ENCODE results near the gene ISG20.
"Not testable (repeated sequence)": the region's sequence is repeated elsewhere in the genome, so short reads cannot be mapped to it uniquely, and the experiment has no call there.

The ISG20 gene

DNA sequence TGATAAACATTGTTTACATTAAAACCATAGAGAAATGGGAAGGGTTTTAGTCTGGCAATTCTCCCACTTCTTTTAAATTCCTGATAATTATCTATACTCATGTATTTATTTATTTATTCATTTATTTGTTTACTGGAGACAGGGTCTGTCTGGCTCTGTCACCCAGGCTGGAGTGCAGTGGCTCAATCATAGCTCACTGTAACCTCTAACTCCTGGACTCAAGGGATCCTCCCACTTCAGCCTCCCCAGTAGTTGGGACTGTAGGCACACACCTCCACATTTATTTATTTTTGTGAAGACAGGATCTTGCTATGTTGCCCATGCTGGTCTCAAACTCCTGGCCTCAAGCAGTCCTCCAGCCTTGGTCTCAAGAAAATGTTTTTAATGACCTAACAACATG is 20.1 kb upstream of the ISG20 start:
- in situ Hi-C loops (cut with MboI; ENCODE audit: low sequenced_read_pairs): no loop called here

DNA sequence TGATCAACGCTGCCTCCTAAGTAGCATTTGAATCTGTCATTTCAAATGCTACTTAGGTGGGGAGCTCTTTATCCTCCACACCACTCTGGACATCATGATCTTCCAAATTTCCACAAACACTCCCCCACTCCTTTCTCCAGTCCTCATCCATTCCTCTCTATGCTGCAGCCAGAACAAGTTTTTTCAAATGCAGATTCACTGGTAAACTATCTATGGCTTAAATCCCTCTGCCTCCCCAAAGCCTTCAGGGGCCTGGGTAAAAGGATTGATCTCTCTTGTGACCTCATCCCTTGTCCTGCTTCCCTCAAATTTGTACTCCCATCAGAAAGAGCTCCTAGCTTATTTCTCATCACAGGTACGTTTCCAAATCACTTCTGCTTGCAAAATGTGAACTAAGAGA is 19.0 kb upstream of the ISG20 start:
- in situ Hi-C loops (cut with MboI; ENCODE audit: low sequenced_read_pairs): no loop called here

DNA sequence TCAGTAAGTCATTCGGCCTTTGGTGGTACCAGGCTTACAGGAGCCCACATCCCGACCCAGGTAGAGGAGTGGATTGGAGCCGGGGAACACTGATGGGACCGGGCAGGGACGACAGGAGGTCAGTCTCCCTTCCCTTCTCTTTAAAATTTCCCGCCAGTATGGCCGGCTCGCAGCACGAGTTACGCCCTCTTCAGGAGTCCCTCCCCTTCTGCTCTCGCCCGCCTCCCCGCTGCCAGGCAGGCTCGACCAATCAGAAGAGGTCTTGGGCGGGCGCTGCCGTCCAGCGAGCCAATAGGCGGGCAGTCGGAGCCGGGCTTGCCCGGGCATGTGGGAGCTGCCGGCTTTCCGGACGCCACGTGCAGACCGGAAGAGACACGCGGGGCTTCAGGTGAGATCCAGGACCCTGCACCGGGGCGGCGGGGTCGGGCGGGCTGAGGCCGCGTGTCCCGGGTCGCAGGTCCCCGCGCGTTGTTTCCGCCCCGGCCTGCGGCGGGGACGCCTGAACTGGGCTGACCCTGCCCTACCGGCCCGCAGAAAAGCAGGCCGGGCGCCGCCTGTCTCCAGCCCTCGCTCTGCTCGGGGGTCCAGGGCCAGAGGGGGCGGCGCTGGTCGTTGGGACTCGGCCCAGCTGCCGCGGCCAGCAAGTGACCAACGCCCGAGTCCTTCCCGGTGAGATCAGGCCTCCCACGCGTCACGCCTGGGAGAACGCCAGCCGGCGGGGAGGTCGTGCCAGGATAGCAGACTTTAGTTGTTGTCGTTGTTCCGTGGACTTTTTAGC is 17.6 kb upstream of the ISG20 start, which contains the start of gene AEN:
Gene AEN, plus strand, starts transcription at position 346 of the 778 bp plus-strand sequence. CDS start 4,870 bp downstream, outside the sequence.
- in situ Hi-C loops (cut with MboI; ENCODE audit: low sequenced_read_pairs): no loop called here

DNA sequence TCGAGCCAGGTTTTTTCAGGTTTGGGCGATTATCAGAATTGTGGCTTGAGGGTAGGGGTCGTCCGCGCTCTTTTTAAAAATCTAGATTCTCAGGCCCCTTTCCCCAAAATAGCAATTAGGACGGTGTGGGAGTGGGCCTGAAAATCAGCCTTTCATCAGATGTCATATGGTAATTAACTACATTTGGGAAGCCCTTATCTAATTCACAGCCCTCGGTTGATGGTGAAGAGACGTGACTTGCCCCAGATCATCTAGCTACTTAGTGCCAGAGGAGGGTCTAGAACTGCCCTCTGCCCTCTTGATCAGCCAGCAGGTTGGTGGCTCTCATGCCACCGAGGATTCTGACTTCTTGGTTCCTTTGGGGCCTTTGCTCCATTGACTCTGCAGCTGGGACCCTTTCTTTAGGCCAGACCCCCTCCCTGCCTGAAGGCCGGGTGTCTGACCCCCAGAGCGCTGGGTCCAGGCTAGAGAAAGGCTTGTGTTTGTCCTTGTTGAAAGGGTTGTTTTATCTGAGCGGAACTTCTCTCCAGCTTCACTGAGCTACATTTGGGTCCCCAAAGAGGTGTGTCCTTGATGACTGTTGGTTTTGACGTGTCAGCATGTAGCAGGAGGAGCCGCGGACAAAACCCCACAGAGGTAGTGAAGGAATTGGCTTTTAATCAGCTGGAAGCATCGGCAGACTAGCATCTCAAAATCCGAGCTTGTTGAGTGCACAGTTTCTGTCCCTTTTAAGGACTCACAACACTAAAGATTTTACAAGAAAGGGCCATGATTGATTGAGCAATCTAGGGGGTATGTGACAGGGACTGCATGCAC is 16.8 kb upstream of the ISG20 start:
- in situ Hi-C loops (cut with MboI; ENCODE audit: low sequenced_read_pairs): no loop called here

DNA sequence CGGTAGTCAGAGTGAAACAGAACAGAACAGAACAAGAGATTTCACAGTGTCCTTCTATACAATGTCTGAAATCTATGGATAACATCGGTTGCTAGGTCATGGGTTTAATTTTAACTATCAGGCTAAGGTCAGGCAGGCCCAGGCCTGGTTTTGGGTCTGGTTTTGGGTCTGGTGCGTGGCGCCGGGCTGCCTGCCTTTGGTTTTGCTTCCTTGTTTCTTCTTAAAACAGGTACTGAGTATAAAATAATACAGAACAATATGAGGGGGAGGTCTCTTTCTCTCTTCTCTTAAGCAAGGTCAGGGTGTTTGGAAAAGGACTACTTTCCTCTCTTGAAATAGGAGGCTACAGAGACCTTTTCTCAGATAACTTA is 16.2 kb upstream of the ISG20 start:
- in situ Hi-C loops (cut with MboI; ENCODE audit: low sequenced_read_pairs): no loop called here

DNA sequence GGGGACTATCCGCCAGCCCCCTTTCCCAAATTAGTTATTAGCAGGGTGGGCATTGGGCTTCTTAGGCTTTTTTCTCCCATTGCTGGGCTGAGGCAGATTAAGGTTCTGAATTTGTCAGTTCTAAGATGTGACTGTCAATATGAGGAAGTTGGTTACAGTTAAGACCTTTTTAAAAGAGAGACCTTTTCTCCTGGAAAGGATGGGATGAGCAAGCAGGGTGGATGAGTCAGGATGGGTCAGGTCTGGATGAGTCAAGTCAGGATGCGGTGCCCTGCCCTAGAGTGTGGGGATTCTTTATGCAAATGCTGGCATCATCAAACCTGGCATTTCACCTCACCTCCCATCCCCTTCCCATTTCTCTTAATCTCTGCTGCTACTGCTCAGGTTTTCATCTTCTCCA is 15.8 kb upstream of the ISG20 start:
- in situ Hi-C loops (cut with MboI; ENCODE audit: low sequenced_read_pairs): no loop called here

DNA sequence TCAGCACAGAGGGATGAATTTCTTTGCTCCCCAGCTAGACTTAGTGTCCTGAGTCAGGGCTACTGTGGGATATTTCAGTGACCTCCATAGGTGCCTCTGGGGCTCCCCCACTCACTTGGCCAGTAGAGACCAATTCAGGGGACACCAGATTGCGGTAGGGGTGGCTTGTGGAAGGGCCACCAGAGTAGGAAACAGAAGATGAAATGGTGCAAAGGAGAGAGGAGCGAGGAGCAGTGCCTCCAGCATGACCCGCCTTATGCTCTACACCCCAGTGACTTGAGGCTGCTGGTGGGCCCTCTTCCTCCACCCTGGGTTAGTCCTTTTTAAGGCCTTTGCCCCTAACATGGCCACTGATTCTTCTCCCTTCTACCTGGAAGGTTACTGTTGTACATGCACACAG is 15.2 kb upstream of the ISG20 start:
- in situ Hi-C loops (cut with MboI; ENCODE audit: low sequenced_read_pairs): no loop called here

DNA sequence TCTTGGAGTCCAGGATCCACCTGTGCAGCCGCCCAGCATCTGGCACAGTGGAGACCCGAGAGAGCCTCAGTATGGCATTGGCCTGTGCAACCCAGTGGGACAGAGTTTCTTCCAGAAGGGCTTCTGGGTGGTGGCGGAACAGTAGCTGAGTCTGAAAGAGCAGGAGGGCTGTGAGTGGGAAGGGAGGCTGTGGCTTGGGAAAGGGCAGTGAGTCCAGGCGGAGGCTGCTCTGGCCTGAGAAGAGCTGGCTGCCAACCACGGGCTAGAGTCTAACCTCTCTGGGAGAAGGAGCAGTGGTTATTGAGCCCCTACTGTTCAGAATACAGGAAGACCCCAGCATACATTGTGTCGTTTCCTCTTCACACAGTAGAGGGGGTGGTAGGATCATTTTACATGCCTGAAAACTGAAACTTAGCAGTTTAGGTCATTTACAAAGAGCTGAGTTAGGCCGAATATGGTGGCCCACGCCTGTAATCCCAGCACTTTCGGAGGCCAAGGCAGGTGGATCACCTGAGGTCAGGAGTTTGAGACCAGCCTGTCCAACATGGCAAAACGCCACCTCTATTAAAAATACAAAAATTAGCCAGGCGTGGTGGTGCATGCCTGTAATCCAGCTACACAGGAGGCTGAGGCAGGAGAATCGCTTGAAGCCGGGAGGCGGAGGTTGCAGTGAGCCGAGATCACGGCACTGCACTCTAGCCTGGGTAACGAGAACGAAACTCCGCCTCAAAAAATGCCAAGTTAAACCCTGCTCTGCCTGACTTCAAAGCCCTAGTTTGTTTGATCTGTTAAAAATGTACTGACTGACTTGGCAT is 14.5 kb upstream of the ISG20 start:
- in situ Hi-C loops (cut with MboI; ENCODE audit: low sequenced_read_pairs): no loop called here

DNA sequence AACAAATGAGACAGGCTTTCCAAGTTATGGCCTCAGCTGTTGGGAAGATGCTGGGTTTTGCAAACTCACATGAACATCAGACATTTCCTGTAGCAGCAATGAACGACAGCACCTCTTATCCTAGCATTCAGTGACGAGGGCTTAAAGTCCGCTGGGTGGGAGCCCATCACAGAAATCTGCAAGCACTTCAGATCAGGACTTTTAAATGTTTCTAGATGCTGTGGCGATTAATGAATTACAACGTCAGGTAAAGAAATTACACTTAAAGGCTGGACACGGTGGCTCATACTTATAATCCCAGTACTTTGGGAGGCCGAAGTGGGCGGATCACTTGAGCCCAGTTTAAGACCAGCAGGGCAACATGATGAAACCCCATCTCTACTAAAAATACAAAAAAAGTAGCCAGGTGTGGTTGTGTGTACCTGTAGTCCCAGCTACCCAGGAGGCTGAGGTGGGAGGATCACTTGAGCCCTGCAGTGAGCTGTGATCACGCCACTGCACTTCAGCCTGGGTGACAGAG is 13.8 kb upstream of the ISG20 start:
- in situ Hi-C loops (cut with MboI; ENCODE audit: low sequenced_read_pairs): no loop called here

DNA sequence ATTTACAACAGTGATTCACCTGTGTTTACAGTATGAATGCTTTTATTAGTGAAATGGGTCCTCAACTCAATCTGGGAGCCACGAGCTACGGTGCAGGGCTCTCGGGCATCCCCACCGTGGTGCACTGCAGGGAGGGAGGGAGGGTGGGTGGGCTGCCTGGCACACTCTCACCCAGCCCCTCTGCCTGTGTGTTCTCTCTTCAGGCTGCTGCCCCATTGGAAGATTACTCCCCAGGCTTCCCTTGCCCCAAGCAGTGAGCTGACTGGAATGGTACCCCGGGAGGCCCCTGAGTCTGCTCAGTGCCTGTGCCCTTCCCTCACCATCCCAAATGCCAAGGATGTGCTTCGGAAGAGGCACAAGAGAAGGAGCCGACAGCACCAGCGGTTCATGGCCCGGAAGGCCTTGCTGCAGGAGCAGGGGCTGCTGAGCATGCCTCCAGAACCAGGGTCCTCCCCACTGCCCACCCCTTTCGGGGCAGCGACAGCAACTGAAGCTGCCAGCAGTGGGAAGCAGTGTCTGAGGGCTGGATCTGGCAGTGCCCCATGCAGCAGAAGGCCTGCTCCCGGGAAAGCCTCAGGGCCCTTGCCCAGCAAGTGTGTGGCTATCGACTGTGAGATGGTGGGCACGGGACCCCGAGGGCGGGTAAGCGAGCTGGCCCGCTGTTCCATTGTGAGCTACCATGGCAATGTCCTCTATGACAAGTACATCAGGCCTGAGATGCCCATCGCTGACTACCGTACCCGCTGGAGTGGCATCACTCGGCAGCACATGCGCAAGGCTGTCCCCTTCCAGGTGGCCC is 12.7 kb upstream of the ISG20 start:
- in situ Hi-C loops (cut with MboI; ENCODE audit: low sequenced_read_pairs): no loop called here

DNA sequence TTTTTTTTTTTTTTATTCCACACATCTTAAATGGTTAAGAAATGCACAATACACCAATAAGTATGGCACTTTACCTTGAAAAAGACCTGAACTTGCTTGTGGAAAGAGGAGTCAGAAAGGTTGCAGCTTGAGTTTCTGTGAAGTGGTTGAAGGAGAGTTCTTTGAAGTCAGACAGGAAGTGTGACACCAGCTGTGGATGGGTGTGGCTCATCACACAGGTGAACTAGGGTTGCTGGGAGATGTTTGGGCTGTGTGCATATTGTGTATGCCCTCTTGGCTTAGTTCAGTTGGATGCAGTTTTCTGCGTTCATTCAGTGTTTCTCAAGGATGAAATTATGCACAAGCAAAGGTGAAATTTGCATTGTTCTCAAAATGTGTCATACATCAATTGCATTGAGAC is 11.4 kb upstream of the ISG20 start:
- in situ Hi-C loops (cut with MboI; ENCODE audit: low sequenced_read_pairs): no loop called here

DNA sequence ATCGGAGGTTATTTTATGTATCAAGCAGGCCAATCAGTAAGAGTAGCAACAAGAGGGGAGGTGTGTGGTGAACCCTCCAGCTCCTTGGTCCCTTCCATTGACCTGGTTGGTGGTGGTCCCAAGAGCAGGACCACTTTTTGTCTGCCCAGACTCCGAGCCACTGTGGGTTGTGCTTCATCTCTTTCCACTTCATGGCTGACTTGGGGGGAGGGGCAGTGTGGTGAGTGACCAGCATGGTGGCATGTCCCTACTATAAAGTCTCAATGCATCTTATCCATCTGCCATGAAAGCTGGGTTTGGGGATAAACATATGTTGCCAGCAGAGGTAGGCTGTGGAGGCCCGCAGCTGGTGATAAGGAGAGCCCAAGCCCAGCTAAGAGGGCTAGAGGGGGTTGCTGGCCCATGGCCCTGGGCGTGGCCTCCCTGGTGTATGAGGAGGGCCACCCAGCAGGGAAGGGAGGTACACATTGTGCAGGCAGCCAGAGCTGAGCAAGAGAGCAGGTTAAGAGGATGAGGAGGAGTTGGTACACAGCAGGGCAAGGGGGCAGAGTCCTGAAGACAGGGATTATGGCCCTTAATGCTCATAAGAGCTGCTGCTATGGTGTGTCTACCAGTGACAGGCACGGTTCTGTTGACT is 10.7 kb upstream of the ISG20 start:
- in situ Hi-C loops (cut with MboI; ENCODE audit: low sequenced_read_pairs): no loop called here

DNA sequence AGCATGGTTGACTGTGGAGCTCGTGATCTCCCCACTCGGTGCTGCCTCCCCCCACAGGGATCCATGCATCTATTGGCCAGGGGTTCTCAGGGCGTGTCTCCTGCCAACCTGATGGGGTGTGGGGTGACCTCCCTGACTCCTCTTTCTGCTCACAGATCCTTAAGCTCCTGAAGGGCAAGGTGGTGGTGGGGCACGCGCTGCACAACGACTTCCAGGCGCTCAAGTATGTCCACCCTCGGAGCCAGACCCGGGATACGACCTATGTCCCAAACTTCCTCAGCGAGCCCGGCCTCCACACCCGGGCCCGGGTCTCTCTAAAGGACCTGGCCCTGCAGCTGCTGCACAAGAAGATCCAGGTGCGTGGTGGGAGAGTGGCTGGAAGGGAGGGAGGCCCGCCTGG is 9.7 kb upstream of the ISG20 start:
- in situ Hi-C loops (cut with MboI; ENCODE audit: low sequenced_read_pairs): no loop called here

DNA sequence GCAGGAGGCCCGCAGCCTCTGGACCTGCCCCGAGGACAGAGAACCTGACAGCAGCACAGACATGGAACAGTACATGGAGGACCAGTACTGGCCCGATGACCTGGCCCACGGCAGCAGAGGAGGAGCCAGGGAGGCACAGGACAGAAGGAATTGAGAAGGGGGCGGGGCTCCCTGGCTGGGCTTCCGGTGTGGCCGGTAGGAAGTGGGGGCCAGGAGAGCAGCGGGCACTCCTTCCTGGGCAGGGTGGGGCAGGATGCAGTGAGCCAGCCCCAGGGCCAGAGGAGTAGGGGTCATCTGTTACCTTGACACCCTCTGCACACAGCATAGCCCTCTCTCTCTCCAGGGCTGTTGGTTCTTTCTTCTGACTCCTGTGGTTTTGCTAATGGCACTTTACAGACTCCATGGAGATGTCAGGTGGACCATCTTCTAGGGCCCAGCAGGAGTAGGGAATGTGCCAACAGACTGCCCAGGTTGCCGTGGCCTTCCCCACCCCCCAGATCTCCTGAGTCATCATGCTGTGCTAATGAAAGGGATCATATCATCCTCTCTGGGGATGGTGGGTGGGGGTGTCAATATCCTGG is 8.6 kb upstream of the ISG20 start:
- in situ Hi-C loops (cut with MboI; ENCODE audit: low sequenced_read_pairs): no loop called here

DNA sequence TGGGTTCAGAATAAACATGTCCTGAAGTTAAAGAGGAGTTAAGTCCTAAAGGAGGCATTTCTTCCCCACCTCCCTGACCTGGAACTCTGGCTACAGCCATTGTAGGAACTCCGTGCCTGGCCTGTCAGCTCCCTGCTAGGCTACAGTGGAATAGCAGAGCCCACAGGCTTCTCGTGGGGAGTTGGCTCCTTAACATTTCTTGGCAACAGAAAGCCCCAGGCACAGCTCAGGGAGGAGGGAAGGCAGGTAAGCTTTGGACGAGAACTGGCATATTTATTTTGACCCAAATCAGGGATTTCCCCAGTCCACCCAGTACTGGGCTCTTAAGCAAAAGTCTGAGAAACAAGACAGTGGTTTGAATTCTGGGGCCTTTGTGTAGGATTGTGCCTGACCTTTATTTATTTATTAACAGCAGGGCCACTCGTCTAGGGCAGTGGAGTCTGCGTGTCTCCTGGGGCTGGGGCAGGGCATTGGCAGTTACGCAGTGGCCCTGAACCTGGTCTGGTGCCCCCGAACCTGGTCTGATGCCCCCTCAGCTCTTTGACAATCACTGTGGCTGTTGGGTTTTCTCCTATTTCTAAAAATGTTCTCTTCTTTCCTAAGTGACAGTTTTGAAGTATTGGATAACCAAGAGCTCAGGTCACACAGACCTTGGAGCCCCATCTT is 7.9 kb upstream of the ISG20 start:
- in situ Hi-C loops (cut with MboI; ENCODE audit: low sequenced_read_pairs): no loop called here

DNA sequence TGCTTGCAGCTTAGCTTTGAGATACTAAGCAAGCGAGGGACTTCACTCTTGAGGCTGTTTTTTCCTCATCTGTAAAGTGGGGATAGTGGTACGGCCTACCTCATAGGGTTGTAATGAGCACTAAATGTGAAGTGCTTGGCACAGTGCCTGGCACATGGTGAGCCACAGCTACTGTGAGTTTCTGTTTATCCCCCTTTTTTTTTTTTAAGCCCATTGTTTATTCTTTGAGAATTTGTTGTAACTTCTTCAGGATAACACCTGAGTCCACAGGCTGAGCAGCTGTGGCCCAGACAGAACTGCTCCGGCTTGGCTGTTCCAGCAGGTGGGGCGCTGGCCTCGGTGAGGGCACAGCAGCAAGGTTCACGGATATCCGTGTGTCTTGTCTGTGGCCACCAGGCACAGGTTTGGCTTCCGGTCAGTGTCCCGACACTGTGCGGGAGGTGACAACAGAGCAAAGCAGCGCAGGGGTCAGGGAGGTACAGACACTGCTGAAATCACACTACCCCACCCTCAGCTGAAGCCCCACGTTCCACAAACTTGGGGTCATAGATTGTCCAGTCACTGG is 7.3 kb upstream of the ISG20 start:
- in situ Hi-C loops (cut with MboI; ENCODE audit: low sequenced_read_pairs): no loop called here

DNA sequence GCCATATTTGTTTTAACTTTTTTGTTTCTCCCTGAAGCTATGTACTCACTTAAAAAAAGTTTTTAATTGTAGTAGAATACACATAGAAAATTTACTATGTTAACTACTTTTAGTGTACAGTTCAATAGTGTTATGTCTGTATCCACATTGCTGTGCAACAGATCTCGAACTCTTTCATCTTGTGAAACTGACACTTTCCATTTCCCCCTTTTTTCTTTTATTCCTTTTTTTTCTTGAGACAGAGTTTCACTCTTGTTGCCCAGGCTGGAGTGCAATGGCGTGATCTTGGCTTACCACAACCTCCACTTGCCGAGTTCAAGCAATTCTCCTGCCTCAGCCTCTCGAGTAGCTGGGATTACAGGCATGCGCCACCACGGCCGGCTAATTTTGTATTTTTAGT is 6.0 kb upstream of the ISG20 start:
- in situ Hi-C loops (cut with MboI; ENCODE audit: low sequenced_read_pairs): not testable (repeated sequence)

DNA sequence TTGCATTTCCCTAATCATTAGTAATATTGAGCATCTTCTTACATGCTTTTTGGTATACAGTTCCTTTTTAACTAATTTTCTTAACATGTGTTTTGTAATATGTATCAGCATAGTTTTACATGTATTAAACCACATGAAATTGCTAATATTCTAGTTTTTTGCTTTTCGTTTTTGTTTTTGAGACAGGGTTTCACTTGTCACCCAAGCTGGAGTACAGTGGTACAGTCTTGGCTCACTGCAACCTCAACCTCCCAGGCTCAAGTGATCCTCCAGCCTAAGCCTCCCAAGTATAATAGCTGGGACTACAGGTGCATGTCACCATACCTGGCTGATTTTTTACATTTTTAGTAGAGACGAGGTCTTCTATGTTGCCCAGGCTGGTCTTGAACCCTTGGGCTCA is 4.4 kb upstream of the ISG20 start:
- in situ Hi-C loops (cut with MboI; ENCODE audit: low sequenced_read_pairs): no loop called here

DNA sequence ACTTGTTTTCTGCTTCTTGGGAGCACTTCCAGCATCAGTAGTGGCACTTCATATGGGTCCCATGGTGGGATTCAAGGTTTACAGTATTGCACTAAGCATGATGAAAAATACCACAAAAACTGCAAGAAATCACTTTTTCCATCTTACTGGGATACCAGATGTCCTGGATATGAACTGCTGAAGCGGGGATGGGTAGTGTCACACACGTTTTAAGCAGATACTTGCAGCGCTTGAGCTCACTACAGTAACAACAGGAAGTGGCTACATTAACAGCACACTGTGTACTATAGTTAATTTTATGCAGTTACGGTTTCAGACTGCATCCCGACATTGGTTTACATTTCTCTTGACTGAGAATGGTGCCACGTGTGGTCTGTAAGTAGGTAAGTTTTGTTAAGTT is 3.5 kb upstream of the ISG20 start:
- in situ Hi-C loops (cut with MboI; ENCODE audit: low sequenced_read_pairs): no loop called here
